Liver (tissue), 3 donors: Measurements from ENCODE around the gene PDE4D.

Experiments used
- EGR1 ChIP-seq, 2 donors: IDR thresholded peaks; 2 replicates each; pipeline ENCODE4 v1.6.1; 2016 to 2018; ENCODE audit warnings: antibody characterized with exemption in 2 of 2, low read depth in 2 of 2
- FOXA1 ChIP-seq: IDR thresholded peaks from 2 replicates; pipeline ENCODE4 v1.6.1; 2016; ENCODE audit warnings: antibody characterized with exemption
- RAD21 ChIP-seq, 2 donors: IDR thresholded peaks; 2 replicates each; pipeline ENCODE4 v1.6.1; 2016; ENCODE audit warnings: antibody characterized with exemption in 2 of 2, mild to moderate bottlenecking in 2 of 2
- SP1 ChIP-seq: IDR thresholded peaks from 2 replicates; pipeline ENCODE4 v1.6.1; 2018; ENCODE audit warnings: antibody characterized with exemption, mild to moderate bottlenecking
- TAF1 ChIP-seq: conservative IDR thresholded peaks from 2 replicates; pipeline ENCODE4 v1.6.1; 2016; ENCODE audit warnings: antibody characterized with exemption, mild to moderate bottlenecking
- YY1 ChIP-seq: IDR thresholded peaks from 2 replicates; pipeline ENCODE4 v1.6.1; 2016; ENCODE audit warnings: antibody characterized with exemption, mild to moderate bottlenecking
- TF ChIP-seq, protein P1 (sequence below): fragments of 150-350 bp; IDR thresholded peaks from 2 replicates; pipeline ENCODE4 v1.5.1; 2017; ENCODE audit warnings: improper control_type of control experiment, low read depth, low read length; ENCODE audit not compliant: missing input control
- TF ChIP-seq, protein P2 (sequence below): IDR thresholded peaks from 2 replicates; pipeline ENCODE4 v1.6.1; 2016; ENCODE audit warnings: antibody characterized with exemption, mild to moderate bottlenecking
- TF ChIP-seq, protein P3 (sequence below): IDR thresholded peaks from 2 replicates; pipeline ENCODE4 v1.6.1; 2016; ENCODE audit warnings: antibody characterized with exemption
- TF ChIP-seq, protein P4 (sequence below): IDR thresholded peaks from 2 replicates; pipeline ENCODE4 v1.6.1; 2016; ENCODE audit warnings: antibody characterized with exemption
- donor health status: healthy.
- donor health status: healthy.

DNA sequence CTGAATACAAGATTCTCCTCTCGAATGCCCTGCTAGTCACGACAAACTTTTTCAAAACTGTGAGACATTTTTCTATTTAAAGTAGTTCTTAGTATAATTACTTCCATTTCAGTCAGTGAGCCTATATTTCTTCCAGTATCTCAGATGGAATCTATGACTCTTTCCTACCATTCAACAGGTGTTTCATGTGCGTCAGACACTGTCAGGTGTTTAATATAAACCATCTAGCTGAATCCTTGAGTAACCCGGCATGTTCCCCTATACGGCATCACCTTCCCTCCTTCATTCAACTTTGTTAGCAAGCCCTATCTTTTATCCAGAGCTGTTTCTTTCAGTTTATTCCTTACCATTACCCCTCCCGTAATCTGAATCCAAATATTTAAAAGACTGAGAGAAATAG lies 891.8 kb downstream of the PDE4D start:
- TF ChIP-seq, protein P1, sequence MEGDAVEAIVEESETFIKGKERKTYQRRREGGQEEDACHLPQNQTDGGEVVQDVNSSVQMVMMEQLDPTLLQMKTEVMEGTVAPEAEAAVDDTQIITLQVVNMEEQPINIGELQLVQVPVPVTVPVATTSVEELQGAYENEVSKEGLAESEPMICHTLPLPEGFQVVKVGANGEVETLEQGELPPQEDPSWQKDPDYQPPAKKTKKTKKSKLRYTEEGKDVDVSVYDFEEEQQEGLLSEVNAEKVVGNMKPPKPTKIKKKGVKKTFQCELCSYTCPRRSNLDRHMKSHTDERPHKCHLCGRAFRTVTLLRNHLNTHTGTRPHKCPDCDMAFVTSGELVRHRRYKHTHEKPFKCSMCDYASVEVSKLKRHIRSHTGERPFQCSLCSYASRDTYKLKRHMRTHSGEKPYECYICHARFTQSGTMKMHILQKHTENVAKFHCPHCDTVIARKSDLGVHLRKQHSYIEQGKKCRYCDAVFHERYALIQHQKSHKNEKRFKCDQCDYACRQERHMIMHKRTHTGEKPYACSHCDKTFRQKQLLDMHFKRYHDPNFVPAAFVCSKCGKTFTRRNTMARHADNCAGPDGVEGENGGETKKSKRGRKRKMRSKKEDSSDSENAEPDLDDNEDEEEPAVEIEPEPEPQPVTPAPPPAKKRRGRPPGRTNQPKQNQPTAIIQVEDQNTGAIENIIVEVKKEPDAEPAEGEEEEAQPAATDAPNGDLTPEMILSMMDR, result no peak
- TF ChIP-seq, protein P2, sequence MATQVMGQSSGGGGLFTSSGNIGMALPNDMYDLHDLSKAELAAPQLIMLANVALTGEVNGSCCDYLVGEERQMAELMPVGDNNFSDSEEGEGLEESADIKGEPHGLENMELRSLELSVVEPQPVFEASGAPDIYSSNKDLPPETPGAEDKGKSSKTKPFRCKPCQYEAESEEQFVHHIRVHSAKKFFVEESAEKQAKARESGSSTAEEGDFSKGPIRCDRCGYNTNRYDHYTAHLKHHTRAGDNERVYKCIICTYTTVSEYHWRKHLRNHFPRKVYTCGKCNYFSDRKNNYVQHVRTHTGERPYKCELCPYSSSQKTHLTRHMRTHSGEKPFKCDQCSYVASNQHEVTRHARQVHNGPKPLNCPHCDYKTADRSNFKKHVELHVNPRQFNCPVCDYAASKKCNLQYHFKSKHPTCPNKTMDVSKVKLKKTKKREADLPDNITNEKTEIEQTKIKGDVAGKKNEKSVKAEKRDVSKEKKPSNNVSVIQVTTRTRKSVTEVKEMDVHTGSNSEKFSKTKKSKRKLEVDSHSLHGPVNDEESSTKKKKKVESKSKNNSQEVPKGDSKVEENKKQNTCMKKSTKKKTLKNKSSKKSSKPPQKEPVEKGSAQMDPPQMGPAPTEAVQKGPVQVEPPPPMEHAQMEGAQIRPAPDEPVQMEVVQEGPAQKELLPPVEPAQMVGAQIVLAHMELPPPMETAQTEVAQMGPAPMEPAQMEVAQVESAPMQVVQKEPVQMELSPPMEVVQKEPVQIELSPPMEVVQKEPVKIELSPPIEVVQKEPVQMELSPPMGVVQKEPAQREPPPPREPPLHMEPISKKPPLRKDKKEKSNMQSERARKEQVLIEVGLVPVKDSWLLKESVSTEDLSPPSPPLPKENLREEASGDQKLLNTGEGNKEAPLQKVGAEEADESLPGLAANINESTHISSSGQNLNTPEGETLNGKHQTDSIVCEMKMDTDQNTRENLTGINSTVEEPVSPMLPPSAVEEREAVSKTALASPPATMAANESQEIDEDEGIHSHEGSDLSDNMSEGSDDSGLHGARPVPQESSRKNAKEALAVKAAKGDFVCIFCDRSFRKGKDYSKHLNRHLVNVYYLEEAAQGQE, result no peak
- TF ChIP-seq, protein P3, sequence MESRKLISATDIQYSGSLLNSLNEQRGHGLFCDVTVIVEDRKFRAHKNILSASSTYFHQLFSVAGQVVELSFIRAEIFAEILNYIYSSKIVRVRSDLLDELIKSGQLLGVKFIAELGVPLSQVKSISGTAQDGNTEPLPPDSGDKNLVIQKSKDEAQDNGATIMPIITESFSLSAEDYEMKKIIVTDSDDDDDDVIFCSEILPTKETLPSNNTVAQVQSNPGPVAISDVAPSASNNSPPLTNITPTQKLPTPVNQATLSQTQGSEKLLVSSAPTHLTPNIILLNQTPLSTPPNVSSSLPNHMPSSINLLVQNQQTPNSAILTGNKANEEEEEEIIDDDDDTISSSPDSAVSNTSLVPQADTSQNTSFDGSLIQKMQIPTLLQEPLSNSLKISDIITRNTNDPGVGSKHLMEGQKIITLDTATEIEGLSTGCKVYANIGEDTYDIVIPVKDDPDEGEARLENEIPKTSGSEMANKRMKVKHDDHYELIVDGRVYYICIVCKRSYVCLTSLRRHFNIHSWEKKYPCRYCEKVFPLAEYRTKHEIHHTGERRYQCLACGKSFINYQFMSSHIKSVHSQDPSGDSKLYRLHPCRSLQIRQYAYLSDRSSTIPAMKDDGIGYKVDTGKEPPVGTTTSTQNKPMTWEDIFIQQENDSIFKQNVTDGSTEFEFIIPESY, result no peak
- TF ChIP-seq TAF1 (no peak), YY1 (no peak), RAD21 (IDR thresholded peaks at IDR 0.05) (no peak), EGR1 (IDR thresholded peaks at IDR 0.05; ENCODE audit: low read depth in 2 of 2) (no peak), FOXA1 (no peak), SP1 (no peak)
- TF ChIP-seq, protein P4, sequence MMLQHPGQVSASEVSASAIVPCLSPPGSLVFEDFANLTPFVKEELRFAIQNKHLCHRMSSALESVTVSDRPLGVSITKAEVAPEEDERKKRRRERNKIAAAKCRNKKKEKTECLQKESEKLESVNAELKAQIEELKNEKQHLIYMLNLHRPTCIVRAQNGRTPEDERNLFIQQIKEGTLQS, result no peak
